T-helper 1 cell treated with Interleukin-12 subunit alpha and Interleukin-12 subunit beta and Interleukin-4 antibody, amounts not matched to agents 30 ng/mL and 1 ng/mL, for 36 hours (primary cell): Measurements from ENCODE around the gene B4GALNT4. TPM values are rescaled to one million over a fixed set of nuclear protein-coding genes. Genes with fewer than 3 reads are reported as not detected.
"Not testable (repeated sequence)": the region's sequence is repeated elsewhere in the genome, so short reads cannot be mapped to it uniquely, and the experiment has no call there.

Experiments
- intact Hi-C: fragments of 100-400 bp; cut with micrococcal nuclease; formaldehyde crosslinking; loops from one replicate; pipeline ENCODE4 v1.15.1; 2024
- total RNA-seq: library from RNA; stranded (reverse); gene quantifications from 2 replicates; pipeline ENCODE4 v1.2.3, GENCODE V29; 2022

Gene B4GALNT4
- total RNA-seq, 1 donor from 2014 or later: 0.91 TPM

DNA sequence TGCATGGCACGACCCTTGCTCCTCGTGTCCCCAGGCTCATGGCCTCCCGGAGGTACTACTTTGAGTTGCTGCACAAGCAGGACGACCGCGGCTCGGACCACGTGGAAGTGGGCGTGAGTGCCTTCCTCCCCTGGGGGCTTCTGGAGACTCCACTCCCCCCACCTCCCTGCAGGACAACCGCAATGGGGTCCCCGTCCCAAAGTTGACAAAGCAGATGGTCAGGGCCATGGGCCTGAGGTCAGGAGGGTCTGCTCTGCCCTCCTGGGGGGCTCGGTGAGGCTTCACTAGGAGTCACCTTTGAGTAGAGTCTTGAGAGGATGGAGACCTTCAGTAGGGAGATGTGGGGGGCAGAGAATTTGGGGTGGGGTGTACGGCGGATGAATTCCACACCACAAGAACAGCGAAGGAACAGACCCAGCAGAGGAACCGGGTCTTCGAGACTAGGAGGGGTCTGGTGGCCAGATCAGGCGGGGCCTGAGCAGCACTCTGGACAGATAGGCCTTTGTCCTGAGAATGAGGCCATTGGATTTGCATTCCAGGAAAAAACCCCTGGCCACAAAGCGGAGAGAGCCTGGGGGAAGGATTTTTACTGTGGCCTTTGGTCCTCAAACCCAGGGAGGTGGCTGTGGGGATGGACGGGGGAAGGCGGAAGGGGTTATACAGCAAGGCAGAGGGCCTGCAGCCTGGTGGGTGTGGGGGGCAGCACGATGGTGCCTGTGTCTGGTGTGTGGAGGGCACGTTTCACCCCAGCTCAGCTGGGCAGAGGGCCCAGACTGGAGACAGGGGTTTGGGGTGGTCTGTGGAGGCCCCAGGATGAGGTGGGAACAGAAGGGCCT lies 4.6 kb downstream of the B4GALNT4 start:
- intact Hi-C loops: no loop called here

DNA sequence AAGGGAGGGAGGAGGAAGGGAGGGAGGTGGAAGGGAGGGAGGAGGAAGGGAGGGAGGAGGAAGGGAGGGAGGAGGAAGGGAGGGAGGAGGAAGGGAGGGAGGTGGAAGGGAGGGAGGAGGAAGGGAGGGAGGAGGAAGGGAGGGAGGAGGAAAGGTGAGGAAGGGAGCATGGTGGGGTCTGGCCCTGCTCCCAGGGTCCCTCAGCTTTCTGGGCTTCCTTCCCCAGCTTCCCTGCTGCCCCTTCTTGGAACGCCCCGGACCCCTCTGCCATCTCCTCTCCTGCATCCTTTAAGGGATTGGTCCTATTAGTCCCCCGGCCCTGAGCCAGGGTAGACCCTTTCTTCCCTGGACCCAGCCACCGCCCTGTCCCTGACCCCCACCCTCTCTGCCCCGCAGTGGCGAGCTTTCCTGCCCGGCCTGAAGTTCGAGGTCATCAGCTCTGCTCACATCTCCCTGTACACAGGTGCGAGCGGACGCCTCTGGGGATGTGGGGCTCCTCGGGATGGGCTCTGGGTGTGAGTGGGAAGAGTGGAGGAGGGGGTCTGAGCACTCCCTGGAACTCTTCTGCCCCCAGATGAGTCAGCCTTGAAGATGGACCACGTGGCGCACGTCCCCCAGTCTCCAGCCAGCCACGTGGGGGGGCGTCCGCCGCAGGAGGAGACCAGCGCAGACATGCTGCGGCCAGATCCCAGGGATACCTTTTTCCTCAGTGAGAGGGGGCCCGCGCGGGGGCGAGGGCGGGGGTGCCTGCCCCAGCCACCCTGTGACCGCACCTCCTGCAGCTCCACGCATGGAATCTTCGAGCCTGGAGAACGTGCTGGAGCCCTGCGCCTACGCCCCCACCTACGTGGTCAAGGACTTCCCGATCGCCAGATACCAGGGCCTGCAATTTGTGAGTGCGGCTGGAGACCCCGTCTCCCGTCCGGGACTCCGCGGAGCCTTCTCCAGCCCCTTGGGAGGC lies 6.0 kb downstream of the B4GALNT4 start:
- intact Hi-C loops: no loop called here

DNA sequence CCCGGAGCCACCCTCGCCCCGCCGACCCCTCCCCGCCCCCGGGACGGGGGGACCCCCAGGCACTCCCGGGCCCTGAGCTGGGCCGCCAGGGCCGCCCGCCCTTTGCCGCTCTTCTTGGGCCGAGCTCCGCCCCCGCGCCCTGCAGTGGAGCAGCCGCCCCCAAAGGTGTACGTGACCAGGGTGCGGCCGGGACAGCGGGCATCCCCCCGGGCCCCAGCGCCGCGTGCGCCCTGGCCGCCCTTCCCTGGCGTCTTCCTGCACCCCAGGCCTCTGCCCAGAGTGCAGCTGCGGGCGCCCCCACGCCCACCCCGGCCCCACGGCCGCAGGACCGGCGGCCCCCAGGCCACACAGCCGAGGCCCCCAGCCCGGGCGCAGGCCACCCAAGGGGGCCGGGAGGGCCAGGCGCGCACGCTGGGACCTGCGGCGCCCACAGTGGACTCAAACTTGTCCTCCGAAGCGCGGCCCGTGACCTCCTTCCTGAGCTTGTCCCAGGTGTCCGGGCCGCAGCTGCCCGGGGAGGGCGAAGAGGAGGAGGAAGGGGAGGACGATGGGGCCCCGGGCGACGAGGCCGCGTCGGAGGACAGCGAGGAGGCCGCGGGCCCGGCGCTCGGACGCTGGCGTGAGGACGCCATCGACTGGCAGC lies 7.4 kb downstream of the B4GALNT4 start:
- intact Hi-C loops: no loop called here

- intact Hi-C loops: no loop called here
Observed at GRCh38 chr11:377174-377865, 8.0 kb downstream of the B4GALNT4 start.

- intact Hi-C loops: no loop called here
Observed at GRCh38 chr11:377883-378500, 8.7 kb downstream of the B4GALNT4 start.

GRCh38 chr11:379205-380094 lies 10.2 kb downstream of the B4GALNT4 start:
- intact Hi-C loops: no loop called here

DNA sequence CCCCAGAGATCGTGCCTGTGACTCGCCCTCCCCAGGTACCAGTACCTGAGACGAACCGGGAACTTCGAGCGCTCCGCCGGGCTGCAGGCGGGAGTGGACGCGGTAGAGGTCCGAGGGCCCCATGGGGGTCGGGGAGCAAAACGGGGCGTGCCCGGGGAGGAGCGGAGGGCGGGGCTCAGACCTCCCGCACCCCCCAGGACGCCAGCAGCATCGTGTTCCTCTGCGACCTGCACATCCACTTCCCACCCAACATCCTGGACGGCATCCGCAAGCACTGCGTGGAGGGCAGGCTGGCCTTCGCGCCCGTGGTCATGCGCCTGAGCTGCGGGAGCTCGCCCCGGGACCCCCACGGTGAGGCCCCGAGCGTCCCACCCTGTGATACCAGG lies 10.8 kb downstream of the B4GALNT4 start:
- intact Hi-C loops: no loop called here

DNA sequence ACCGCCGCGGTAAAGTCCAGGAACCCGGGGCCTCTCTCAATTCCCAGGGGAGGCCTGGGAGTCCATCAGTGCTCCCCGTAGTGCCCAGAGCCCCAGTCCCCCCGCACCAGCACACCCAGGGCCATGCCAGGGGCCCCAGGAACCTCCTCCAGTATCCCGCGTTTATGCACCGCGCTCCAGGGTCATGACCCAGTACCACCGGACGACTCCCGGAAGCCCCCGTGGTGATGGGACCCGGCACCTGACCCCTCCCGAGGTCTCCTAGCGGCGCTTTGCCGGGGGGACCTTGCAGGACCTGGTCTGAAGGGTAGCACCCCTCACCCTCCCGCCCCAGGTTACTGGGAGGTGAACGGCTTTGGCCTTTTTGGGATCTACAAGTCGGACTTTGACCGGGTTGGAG lies 11.2 kb downstream of the B4GALNT4 start:
- intact Hi-C loops: no loop called here

GRCh38 chr11:380996-381395 lies 11.7 kb downstream of the B4GALNT4 start:
- intact Hi-C loops: no loop called here

GRCh38 chr11:381501-382072 lies 12.3 kb downstream of the B4GALNT4 start:
- intact Hi-C loops: no loop called here

DNA sequence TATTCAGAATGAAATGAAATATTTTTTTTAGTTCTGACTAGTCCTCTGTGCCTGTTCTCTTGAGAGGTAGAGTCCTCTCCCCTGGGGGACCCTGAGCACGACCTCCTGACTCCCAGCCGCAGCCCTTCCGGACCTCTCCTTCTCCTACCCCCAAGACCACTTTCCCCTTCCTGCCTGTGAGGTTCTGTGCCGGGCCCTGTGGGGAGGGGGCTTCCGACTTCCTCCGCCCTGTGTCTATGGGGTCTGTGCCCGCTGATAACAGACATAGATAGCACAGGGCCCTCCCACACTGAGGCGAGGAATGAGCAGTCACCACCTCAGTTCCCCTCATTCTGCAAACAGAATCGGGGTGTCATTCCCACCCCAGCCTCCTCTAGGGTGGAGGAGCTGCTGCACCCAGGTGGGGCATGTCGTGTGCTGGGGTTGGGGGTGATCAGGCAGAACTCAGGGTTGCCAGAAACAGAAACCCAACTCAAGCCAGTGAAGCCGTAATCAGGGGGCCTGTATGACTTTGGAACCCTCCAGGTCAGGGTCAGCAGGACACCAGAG lies 12.9 kb downstream of the B4GALNT4 start:
- intact Hi-C loops: no loop called here

DNA sequence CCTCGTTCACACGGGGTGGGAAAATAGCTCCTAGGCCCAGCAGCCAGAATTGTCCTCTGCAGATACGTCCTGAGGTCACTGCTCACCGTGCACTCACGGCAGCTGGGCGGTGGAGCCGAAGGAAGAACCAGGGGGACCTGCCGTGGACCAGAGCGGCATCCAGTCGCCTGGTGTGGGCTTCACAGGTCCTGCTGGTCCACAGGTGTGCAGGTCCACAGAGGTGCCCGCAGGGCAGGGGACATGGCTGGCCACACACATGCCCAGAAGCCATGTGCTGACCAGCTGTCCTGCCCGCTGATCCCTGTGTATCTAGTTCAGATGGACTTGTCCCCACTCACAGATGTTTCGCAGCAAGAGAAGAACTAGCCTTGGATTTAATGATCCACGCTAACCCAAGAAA lies 14.1 kb downstream of the B4GALNT4 start:
- intact Hi-C loops: no loop called here

GRCh38 chr11:384511-384910 lies 15.2 kb downstream of the B4GALNT4 start:
- intact Hi-C loops: no loop called here

GRCh38 chr11:385594-386351 lies 16.5 kb downstream of the B4GALNT4 start:
- intact Hi-C loops: no loop called here

DNA sequence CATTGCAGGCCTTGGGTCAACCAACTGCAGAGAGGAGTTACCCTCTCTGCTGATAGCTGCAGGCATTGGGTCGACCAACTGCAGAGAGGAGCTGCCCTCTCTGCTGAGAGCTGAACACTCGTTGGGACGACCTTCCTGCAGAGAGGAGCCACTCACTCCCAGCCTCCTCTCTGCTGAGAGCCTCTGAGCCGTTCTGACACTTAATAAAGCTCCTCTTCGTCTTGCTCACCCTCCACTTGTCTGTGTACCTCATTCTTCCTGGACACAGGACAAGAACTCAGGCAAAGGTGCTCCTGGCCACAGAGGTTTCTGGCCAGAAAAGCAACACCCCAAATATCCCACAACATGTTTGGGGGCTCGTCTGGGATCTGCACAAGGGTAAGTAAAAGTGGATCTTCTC lies 17.2 kb downstream of the B4GALNT4 start:
- intact Hi-C loops: no loop called here

DNA sequence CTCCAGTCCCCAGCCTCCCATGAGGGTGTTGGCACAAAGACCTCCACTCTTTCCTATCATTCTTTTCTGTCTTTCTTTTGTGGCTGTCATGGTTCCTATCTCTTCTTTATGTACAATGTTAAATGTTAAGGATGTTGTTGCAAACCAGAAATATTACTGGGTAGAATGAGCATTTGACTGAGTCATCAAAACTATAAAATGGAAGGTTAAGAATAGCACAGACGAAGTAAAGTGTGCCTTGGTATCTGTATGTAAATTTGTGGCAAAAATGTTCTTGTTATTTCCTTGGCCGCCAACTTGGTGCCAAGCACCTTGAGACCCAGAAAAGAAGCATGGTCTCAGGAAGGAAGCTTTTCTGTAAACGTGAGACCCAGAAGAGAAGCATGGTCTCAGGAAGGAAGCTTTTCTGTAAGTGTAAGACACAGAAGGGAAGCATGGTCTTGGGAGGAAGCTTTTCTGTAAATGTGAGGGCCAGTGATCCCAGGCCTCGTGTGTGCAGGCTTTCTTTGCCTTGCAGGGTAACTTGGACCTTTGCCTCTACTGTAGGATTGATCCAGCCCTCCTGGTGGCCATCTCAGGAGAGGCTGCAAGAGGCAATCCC lies 18.0 kb downstream of the B4GALNT4 start:
- intact Hi-C loops: no loop called here

DNA sequence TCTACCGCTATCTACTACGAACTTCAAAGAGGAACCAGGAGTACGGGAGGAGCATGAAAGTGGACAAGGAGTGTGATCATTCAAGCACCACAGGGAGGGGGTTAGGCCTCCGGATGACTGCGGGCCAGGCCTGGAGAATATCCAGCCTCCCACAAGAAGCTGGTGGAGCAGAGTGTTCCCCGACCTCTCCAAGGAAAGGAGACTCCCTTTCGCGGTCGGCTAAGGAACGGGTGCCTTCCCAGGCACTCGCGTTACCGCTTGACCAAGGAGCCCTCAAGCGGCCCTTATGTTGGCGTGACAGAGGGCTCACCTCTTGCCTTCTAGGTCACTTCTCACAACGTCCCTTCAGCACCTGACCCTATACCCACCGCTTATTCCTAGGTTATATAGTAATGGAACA lies 20.1 kb downstream of the B4GALNT4 start:
- intact Hi-C loops: not testable (repeated sequence)

GRCh38 chr11:390175-390574 lies 20.9 kb downstream of the B4GALNT4 start:
- intact Hi-C loops: no loop called here
